Erythroblast (primary cell): ENCODE results near the gene SEMA6C.

ENCODE experiments used
- GATA1 ChIP-seq: IDR thresholded peaks from 2 replicates; pipeline ENCODE4 v1.6.1; 2011; ENCODE audit warnings: low read depth, mild to moderate bottlenecking, control low read depth, low read length, moderate library complexity
- POLR2A ChIP-seq: IDR thresholded peaks from 2 replicates; pipeline ENCODE4 v1.6.1; 2011; ENCODE audit warnings: mild to moderate bottlenecking, low read length

DNA sequence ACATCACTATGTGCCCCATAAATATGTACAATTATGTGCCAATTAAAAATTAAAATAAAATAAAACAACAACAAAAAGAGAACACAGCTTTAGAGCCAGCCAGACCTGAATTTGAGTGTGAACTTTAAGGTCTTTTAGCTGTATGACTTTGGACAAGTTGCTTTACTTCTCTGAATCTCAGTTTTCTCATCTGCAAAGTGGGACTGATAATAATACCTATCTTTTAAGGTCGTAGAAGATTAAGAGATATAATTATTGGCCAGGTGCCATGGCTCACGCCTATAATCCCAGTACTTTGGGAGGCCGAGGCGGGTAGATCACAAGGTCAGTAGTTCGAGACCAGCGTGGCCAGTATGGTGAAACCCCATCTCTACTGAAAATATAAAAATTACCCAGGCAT is 46.9 kb upstream of the SEMA6C start:
- no peak for TF ChIP-seq POLR2A
- TF ChIP-seq GATA1 = no peak
